ENCODE results near the gene MACROD2. TPM values are rescaled to one million over a fixed set of nuclear protein-coding genes. Genes with fewer than 3 reads are reported as not detected.

MACROD2 gene
- total and polyA plus RNA-seq, 4 donors: 13.0 to 67.1 (median 20.7) TPM

GRCh38 chr20:14744723-14745122 lies 749.4 kb downstream of the MACROD2 start:
- no peak overlapping the region for H3K4me3 ChIP-seq
- no peak overlapping the region for H3K27ac ChIP-seq (ENCODE audit: low read depth in 1 of 2, low read length in 1 of 2)
- ATAC-seq (ENCODE audit: insufficient read depth, low FRiP score) (no peak), DNase-seq (no peak)
- no peaks in the 10 kb centered on the region for H3K27me3 ChIP-seq (ENCODE audit: control insufficient read depth in 3 of 3, insufficient read depth in 3 of 3, low read length in 2 of 3)
- H3K9me3 ChIP-seq (ENCODE audit: control insufficient read depth in 4 of 4, insufficient read depth in 3 of 4, low read length in 3 of 4): no peaks in the 10 kb centered on the region
- H3K36me3 ChIP-seq (ENCODE audit: control insufficient read depth in 4 of 4, insufficient read depth in 4 of 4, low read length in 4 of 4): no peaks in the 10 kb centered on the region
- H3K4me1 ChIP-seq (ENCODE audit: control insufficient read depth in 5 of 5, insufficient read depth in 5 of 5, low read length in 5 of 5): no peaks in the 10 kb centered on the region
- H3K9ac ChIP-seq (ENCODE audit: insufficient read depth in 1 of 2, low read length in 2 of 2): no peak overlapping the region
- 53 to 56% methylated on average over 3 of the region's 3 CpGs for WGBS, 2 donors
- TF ChIP-seq, protein P1, sequence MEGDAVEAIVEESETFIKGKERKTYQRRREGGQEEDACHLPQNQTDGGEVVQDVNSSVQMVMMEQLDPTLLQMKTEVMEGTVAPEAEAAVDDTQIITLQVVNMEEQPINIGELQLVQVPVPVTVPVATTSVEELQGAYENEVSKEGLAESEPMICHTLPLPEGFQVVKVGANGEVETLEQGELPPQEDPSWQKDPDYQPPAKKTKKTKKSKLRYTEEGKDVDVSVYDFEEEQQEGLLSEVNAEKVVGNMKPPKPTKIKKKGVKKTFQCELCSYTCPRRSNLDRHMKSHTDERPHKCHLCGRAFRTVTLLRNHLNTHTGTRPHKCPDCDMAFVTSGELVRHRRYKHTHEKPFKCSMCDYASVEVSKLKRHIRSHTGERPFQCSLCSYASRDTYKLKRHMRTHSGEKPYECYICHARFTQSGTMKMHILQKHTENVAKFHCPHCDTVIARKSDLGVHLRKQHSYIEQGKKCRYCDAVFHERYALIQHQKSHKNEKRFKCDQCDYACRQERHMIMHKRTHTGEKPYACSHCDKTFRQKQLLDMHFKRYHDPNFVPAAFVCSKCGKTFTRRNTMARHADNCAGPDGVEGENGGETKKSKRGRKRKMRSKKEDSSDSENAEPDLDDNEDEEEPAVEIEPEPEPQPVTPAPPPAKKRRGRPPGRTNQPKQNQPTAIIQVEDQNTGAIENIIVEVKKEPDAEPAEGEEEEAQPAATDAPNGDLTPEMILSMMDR (IDR thresholded peaks at IDR 0.05; ENCODE audit: control extremely low read depth, extremely low read depth): no peak

DNA sequence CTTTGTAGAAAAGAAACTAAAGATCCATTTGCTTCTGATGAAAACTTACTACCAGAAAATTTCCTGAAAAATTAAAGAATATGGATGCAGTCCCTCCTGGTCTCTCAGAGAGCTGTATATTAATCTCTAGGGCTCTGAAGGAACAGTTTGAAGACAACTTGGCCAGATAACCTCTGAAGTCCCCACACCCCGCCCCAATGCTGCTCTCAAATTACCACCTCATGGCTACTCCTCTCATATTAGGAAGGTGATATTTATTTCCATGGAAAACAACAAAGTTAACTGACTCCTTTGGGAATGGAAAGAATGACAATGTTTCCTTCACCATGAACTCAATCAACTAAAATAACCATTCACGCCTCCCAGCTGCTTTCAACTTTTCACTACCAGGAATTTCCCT lies 750.5 kb downstream of the MACROD2 start:
- DNase-seq (no peak), ATAC-seq (ENCODE audit: insufficient read depth, low FRiP score) (no peak)
- H3K4me1 ChIP-seq (ENCODE audit: control insufficient read depth in 5 of 5, insufficient read depth in 5 of 5, low read length in 5 of 5): no peaks in the 10 kb centered on the region
- H3K9ac ChIP-seq (ENCODE audit: insufficient read depth in 1 of 2, low read length in 2 of 2): no peak overlapping the region
- H3K27me3 ChIP-seq (ENCODE audit: control insufficient read depth in 3 of 3, insufficient read depth in 3 of 3, low read length in 2 of 3): no peaks in the 10 kb centered on the region
- no peaks in the 10 kb centered on the region for H3K9me3 ChIP-seq (ENCODE audit: control insufficient read depth in 4 of 4, insufficient read depth in 3 of 4, low read length in 3 of 4)
- no peaks in the 10 kb centered on the region for H3K36me3 ChIP-seq (ENCODE audit: control insufficient read depth in 4 of 4, insufficient read depth in 4 of 4, low read length in 4 of 4)
- H3K27ac ChIP-seq (ENCODE audit: low read depth in 1 of 2, low read length in 1 of 2): no peak overlapping the region
- WGBS, 2 donors: 89 to 94% methylated on average over 2 of the region's 2 CpGs
- H3K4me3 ChIP-seq: no peak overlapping the region
- TF ChIP-seq, protein P1 (IDR thresholded peaks at IDR 0.05; ENCODE audit: control extremely low read depth, extremely low read depth): no peak

DNA sequence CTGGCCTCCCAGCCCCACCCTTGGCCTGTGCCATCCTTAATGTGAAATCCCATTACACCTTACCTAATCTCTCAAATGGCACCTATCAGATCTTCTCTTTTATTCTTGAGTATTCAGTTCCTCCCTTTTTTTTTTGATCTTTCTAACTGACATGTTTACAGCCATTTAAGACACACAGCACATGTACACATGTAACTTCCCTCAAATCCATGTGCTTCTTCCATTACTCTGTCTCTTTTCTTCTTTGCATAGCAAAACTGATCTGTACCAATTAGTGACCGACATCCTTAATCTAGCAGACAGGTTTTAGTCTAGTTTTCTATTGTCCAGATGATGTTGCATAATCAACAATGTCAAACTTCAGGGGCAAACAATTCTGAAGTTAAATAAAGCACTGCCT lies 755.9 kb downstream of the MACROD2 start:
- H3K4me1 ChIP-seq (ENCODE audit: control insufficient read depth in 5 of 5, insufficient read depth in 5 of 5, low read length in 5 of 5): no peaks in the 10 kb centered on the region
- ATAC-seq (ENCODE audit: insufficient read depth, low FRiP score): no peak
- TF ChIP-seq, protein P1 (IDR thresholded peaks at IDR 0.05; ENCODE audit: control extremely low read depth, extremely low read depth): no peak
- no peaks in the 10 kb centered on the region for H3K9me3 ChIP-seq (ENCODE audit: control insufficient read depth in 4 of 4, insufficient read depth in 3 of 4, low read length in 3 of 4)
- WGBS, 2 donors: 90 to 98% methylated on average over 1 of the region's 1 CpG
- no peak for DNase-seq
- H3K9ac ChIP-seq (ENCODE audit: insufficient read depth in 1 of 2, low read length in 2 of 2): no peak overlapping the region
- H3K4me3 ChIP-seq: no peak overlapping the region
- H3K36me3 ChIP-seq (ENCODE audit: control insufficient read depth in 4 of 4, insufficient read depth in 4 of 4, low read length in 4 of 4): no peaks in the 10 kb centered on the region
- no peak overlapping the region for H3K27ac ChIP-seq (ENCODE audit: low read depth in 1 of 2, low read length in 1 of 2)
- H3K27me3 ChIP-seq (ENCODE audit: control insufficient read depth in 3 of 3, insufficient read depth in 3 of 3, low read length in 2 of 3): no peaks in the 10 kb centered on the region

GRCh38 chr20:14757728-14758127 lies 762.4 kb downstream of the MACROD2 start:
- H3K4me3 ChIP-seq: no peak overlapping the region
- no peaks in the 10 kb centered on the region for H3K36me3 ChIP-seq (ENCODE audit: control insufficient read depth in 4 of 4, insufficient read depth in 4 of 4, low read length in 4 of 4)
- ATAC-seq (ENCODE audit: insufficient read depth, low FRiP score) (no peak), DNase-seq (no peak)
- no peaks in the 10 kb centered on the region for H3K27me3 ChIP-seq (ENCODE audit: control insufficient read depth in 3 of 3, insufficient read depth in 3 of 3, low read length in 2 of 3)
- H3K27ac ChIP-seq (ENCODE audit: low read depth in 1 of 2, low read length in 1 of 2): no peak overlapping the region
- TF ChIP-seq, protein P1 (IDR thresholded peaks at IDR 0.05; ENCODE audit: control extremely low read depth, extremely low read depth): no peak
- no peak overlapping the region for H3K9ac ChIP-seq (ENCODE audit: insufficient read depth in 1 of 2, low read length in 2 of 2)
- H3K4me1 ChIP-seq (ENCODE audit: control insufficient read depth in 5 of 5, insufficient read depth in 5 of 5, low read length in 5 of 5): no peaks in the 10 kb centered on the region
- WGBS, 2 donors: 94 to 95% methylated on average over 12 of the region's 12 CpGs
- no peaks in the 10 kb centered on the region for H3K9me3 ChIP-seq (ENCODE audit: control insufficient read depth in 4 of 4, insufficient read depth in 3 of 4, low read length in 3 of 4)

Data from lung (tissue), 12 donors.